Motor neuron (in vitro differentiated cells): ENCODE data around the gene S1PR4. TPM values are rescaled to one million over a fixed set of nuclear protein-coding genes. Genes with fewer than 3 reads are reported as not detected.

ENCODE experiments used
- ATAC-seq, 8 experiments: fragments of 200-7000 bp; cut with Tn5 transposase; replicated peaks in 6 of 8; 2 replicates each; pipeline ENCODE4 v1.8.0; 2021; ENCODE audit warnings: mild to moderate bottlenecking in 8 of 8, moderate library complexity in 8 of 8
- H3K27ac ChIP-seq, 2 donors: fragments of 250-450 bp; sonication (Bioruptor Pico); 2 replicates each; pipeline ENCODE4 v1.9.0; 2021; ENCODE audit warnings: antibody characterized with exemption in 2 of 2, mild to moderate bottlenecking in 2 of 2, moderate library complexity in 1 of 2
- H3K4me1 ChIP-seq, 2 donors: fragments of 250-450 bp; sonication (Bioruptor Pico); replicated peaks in 1 of 2; 2 replicates each; pipeline ENCODE4 v1.6.1; 2021; ENCODE audit warnings: antibody characterized with exemption in 2 of 2, mild to moderate bottlenecking in 2 of 2, moderate library complexity in 1 of 2
- H3K4me3 ChIP-seq, 5 donors: fragments of 250-450 bp; sonication (Bioruptor Pico); 2 replicates each; pipeline ENCODE4 v1.9.0; 2021; ENCODE audit warnings: antibody characterized with exemption in 5 of 5, mild to moderate bottlenecking in 5 of 5, moderate library complexity in 4 of 5
- WGBS, 10 experiments: fragments of 450-650 bp; shearing (Covaris generic); methylation state at CpG; one replicate each; pipeline ENCODE4 v1.0.0; 2022; 5-methylcytosine and 5-hydroxymethylcytosine counted together
- in situ Hi-C, 9 experiments: fragments of 400-800 bp; cut with MboI; loops; one replicate each; pipeline ENCODE4 v1.15.0; 2021; ENCODE audit warnings: low sequenced_read_pairs in 9 of 9, low pct_unique_long_range_greater_than_20kb in 2 of 9; ENCODE audit not compliant: unreplicated experiment in 9 of 9
- total RNA-seq, 8 experiments: library from RNA; unstranded; fragments of 300-600 nt; gene quantifications; 2 replicates each; pipeline versions ENCODE4 v1.2.3 to v1.2.4, GENCODE V29; 2022

The S1PR4 gene
- total RNA-seq, 8 experiments from 2014 or later, result 0.13 to 0.45 (median 0.27) TPM; not detected in 4

DNA sequence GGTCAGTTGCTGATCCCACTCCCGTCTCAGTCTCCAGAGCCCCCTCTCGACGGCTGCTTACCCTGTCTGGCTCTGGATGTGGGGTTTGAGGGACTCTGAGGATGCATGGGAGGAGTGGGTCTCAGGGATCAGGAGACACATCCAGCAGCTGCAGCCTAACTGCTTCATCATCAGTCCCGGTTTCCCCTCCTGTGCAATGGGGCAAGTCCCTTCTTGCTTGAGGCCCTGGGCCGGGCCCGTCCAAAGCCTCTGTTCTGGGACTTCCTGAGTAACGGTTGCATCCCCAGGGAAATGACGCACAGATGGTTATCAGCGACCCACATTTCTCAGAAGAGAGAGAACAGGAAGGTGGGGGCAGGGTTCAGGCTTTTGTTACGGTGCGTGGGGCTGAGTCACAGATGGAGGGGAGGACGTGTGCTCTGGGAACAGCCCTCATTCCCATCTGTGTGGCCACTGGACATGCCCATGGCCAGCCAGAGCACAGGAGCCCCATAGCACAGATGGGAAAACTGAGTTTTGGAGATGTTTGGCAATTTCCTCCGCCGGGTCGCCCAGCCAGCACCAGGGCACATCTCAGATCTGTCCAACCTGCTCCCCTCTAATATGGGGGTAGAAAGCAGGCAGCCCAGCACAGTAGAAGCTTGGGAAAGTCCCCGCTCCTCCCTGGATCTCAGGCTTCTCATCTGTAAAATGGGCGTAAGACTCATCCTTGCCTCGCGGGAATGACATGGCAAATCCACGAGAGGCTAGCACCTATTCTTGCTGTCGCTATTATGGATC, 23.4 kb upstream of the S1PR4 start:
- in situ Hi-C loops, result loop anchor here in 5 of 9 experiments (25.0 kb wide), 1 partner anchor 193 kb away; no protein-coding TSS in a partner anchor
- no peaks in the 10 kb centered on the region for H3K4me1 ChIP-seq
- ATAC-seq, result peak in 4 of 8 experiments; percentile 18 to 96 (median 81)
- no peak overlapping the region for H3K27ac ChIP-seq
- WGBS, 10 experiments, result 3 to 84% (median 7%) methylated on average over 2 to 5 of the region's 21 CpGs; no CpG with 5 or more reads in 5 of the 10 experiments
- no peak overlapping the region for H3K4me3 ChIP-seq

GRCh38 chr19:3157096-3157845, 21.3 kb upstream of the S1PR4 start:
- no peak overlapping the region for H3K27ac ChIP-seq
- no peaks in the 10 kb centered on the region for H3K4me1 ChIP-seq
- ATAC-seq, result peak in 1 of 8 experiments; percentile 15
- H3K4me3 ChIP-seq, result no peak overlapping the region
- in situ Hi-C loops, result loop anchor here in 5 of 9 experiments (25.0 kb wide), 1 partner anchor 195 kb away; no protein-coding TSS in a partner anchor
- WGBS, 10 experiments, result 27 to 100% (median 80%) methylated on average over 1 to 13 of the region's 23 CpGs; no CpG with 5 or more reads in 2 of the 10 experiments

DNA sequence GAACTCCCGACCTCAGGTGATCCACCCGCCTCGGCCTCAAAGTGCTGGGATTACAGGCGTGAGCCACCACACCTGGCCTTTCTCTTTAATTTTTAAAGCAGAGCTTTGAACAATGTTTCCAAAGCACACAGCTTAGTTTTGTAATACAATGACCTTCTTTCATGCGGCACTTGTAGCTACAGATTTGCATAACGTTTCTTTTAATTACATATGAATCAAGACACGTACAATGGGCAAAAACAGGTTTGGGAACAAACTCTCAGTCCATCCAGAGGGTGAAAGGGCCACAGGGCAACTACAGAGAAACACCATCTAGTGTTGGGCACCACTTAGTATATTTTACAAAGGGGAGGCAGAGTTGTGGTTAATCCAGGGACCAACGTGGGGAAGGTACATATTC, 19.0 kb upstream of the S1PR4 start:
- Histone ChIP-seq H3K27ac (no peak overlapping the region), H3K4me3 (no peak overlapping the region), H3K4me1 (no peaks in the 10 kb centered on the region)
- 23 to 100% (median 45%) methylated on average over 1 to 7 of the region's 8 CpGs; no CpG with 5 or more reads in 2 of the 10 experiments for WGBS, 10 experiments
- ATAC-seq, result no peak
- in situ Hi-C loops, result loop anchor here in 5 of 9 experiments (25.0 kb wide), 1 partner anchor 197 kb away; no protein-coding TSS in a partner anchor

DNA sequence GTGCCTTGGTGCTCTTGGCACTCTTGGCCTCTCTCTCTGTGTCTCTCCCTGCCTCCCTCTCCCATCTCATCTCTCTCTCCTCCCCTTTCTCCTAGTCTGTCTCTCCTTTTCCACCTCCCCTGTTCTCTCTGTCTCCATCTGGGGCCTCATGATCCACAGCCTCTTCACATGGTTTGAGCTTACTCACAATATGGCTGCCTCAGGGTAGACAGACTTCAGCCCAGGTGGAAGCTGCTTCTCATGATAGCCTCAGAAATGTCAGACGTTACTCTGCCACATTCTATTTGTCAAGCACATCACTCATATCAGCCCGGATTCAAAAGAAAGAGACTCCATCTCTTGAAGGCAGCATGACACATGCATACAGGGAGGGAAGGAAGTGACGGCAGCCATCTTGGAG, 18.4 kb upstream of the S1PR4 start:
- in situ Hi-C loops, result loop anchor here in 7 of 9 experiments (10.0 to 25.0 kb wide), 2 partner anchors 198 to 205 kb away; no protein-coding TSS in a partner anchor
- 33 to 100% (median 57%) methylated on average over 1 to 3 of the region's 3 CpGs; no CpG with 5 or more reads in 2 of the 10 experiments for WGBS, 10 experiments
- Histone ChIP-seq H3K4me1 (no peaks in the 10 kb centered on the region), H3K27ac (no peak overlapping the region), H3K4me3 (no peak overlapping the region)
- no peak for ATAC-seq

DNA sequence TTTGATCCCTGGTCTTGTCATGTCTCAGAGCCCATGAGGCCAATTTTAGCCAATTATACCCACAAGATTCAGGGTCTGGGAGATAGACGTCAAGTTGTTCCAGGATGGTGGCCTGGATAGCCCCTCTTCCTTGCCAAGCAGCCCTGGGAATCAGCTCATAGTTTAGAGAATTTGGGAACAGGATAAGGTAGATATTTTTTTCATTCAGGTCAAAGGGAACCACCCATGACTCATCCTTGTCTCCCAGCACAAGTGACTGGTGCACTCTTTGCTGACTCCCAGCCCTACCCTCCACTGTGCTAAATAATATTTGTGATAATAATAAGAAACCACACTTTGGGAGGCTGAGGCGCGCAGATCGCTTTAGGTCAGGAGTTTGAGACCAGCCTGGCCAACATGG, 17.1 kb upstream of the S1PR4 start:
- peak in 2 of 8 experiments; percentile 29 to 30 for ATAC-seq
- Histone ChIP-seq H3K4me3 (no peak overlapping the region), H3K4me1 (no peaks in the 10 kb centered on the region), H3K27ac (no peak overlapping the region)
- WGBS, 10 experiments, result 79 to 94% (median 93%) methylated on average over 3 to 4 of the region's 4 CpGs; no CpG with 5 or more reads in 7 of the 10 experiments
- in situ Hi-C loops, result loop anchor here in 7 of 9 experiments (10.0 to 25.0 kb wide), 2 partner anchors 199 to 207 kb away; no protein-coding TSS in a partner anchor

GRCh38 chr19:3162418-3163229, 15.9 kb upstream of the S1PR4 start:
- no peak overlapping the region for H3K27ac ChIP-seq
- H3K4me1 ChIP-seq, result no peaks in the 10 kb centered on the region
- ATAC-seq, result peak in 7 of 8 experiments; percentile 31 to 47 (median 34)
- WGBS, 10 experiments, result 33 to 100% (median 82%) methylated on average over 1 to 9 of the region's 38 CpGs; no CpG with 5 or more reads in 2 of the 10 experiments
- in situ Hi-C loops, result loop anchor here in 7 of 9 experiments (10.0 to 25.0 kb wide), 2 partner anchors 200 to 208 kb away; no protein-coding TSS in a partner anchor
- no peak overlapping the region for H3K4me3 ChIP-seq

GRCh38 chr19:3163230-3163886, 15.2 kb upstream of the S1PR4 start:
- in situ Hi-C loops, result loop anchor here in 7 of 9 experiments (10.0 to 25.0 kb wide), 2 partner anchors 201 to 209 kb away; no protein-coding TSS in a partner anchor
- no peak overlapping the region for H3K4me3 ChIP-seq

DNA sequence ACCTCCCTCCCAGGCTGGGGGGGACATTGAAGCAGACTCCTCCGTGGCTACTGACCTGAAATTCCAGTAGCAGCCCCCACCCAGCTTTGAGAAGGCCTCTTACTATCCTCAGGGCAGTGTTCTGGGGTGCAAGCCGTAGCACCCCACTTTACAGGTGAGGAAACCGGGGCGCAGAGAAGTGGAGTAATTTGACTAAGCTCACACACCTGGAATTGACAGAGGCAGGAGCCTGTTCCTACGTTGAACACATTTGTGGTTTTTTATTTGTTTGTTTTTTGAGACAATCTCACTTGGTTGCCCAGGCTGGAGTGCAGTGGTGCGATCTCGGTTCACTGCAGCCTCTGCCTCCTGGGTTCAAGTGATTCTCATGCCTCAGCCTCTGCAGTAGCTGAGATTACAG, 14.6 kb upstream of the S1PR4 start:
- in situ Hi-C loops, result loop anchor here in 7 of 9 experiments (10.0 to 25.0 kb wide), 2 partner anchors 202 to 209 kb away; no protein-coding TSS in a partner anchor
- no peak for ATAC-seq
- no peak overlapping the region for H3K4me3 ChIP-seq

More at GRCh38 chr19:3163230-3163886, 15.2 kb upstream of the S1PR4 start:
- ATAC-seq, result peak; percentile 84 to 99 (median 96)
- Histone ChIP-seq H3K27ac (no peak overlapping the region), H3K4me1 (no peaks in the 10 kb centered on the region)
- WGBS, 10 experiments, result 0 to 11% (median 2%) methylated on average over 1 to 14 of the region's 27 CpGs; no CpG with 5 or more reads in 5 of the 10 experiments

DNA sequence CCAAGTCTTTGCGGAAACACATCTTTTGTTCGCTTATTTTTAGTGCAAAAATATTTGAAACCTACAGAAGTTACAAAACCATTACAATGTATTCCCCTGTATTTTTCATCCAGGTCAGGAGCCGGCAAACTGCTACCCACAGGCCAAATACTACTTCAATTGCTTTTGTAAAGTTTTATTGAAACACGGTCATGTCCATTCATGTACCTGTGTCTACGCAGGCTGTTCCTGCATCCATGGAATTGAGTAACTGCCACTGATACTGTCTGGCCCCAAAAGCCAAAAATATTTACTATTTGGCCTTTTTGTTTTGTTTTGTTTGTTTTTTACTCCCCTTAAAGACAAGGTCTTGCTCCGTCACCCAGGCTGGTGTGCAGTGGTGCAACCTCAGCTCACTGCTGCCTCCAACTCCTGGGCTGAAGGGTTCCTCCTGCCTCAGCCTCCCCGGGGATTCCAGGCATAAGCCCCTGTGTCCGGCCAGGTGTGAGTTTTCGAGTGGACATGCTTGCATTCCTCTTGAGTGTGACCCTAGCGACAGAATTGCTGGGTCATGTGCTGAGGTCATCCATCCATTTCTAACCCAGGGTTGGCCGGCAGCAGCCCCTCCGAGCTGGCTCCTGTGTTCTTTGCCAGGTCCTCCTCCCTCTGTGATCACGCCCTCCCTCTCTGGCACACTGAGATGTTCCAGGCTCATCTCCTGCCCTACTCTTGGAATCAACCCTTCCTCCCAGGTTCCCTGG, 10.9 kb upstream of the S1PR4 start:
- peak in 2 of 8 experiments; percentile 29 to 44 for ATAC-seq
- in situ Hi-C loops, result loop anchor here in 7 of 9 experiments (10.0 to 25.0 kb wide), 2 partner anchors 205 to 213 kb away; no protein-coding TSS in a partner anchor
- Histone ChIP-seq H3K27ac (no peak overlapping the region), H3K4me3 (no peak overlapping the region), H3K4me1 (no peaks in the 10 kb centered on the region)
- 40 to 93% (median 71%) methylated on average over 1 to 8 of the region's 13 CpGs; no CpG with 5 or more reads in 1 of the 10 experiments for WGBS, 10 experiments

More for the DNA sequence above, 14.6 kb upstream of the S1PR4 start:
- no peak overlapping the region for H3K27ac ChIP-seq
- H3K4me1 ChIP-seq, result no peaks in the 10 kb centered on the region
- WGBS, 10 experiments, result 38 to 92% (median 68%) methylated on average over 2 to 7 of the region's 7 CpGs; no CpG with 5 or more reads in 4 of the 10 experiments

DNA sequence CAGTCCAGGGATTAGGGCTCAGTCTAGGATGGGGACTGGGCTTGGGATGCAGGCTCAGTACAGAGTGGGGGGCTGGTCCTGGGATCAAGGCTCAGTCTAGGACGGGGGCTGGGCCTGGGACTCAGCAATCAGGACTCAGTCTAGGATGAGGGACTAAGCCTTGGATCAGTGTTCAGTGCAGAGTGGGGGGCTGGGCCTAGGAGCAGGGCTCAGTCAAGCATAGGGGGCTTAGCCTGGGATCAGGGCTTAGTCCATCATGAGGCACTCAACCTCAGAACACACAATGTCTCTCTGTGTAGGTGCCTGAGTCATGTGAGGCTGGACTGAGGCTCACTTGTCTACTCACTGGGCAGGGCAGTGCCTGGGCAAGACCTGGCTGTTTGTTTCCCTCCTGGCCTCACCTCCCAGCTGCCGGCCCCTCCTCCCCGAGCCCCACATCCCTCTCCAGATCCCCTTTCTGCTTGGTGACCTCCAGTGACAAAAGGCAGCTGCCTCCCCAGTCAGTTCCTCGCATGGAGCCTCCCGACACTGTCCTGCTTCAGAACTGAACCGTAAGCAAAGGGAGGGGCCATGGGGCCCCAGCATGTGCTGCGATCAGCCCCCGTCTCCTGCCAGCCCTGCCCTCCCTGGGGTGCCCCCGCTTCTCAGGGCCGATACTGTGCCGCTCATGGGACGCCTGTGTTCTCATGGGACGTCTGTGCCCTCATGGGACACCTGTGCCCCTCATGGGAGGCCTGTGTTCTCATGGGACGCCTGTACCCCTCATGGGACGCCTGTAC, 6.5 kb upstream of the S1PR4 start:
- in situ Hi-C loops, result loop anchor here in 5 of 9 experiments (25.0 kb wide), 1 partner anchor 210 kb away; no protein-coding TSS in a partner anchor
- ATAC-seq, result peak in 4 of 8 experiments; percentile 10 to 39 (median 30)
- H3K4me3 ChIP-seq, result no peak overlapping the region

More for the DNA sequence above, 6.5 kb upstream of the S1PR4 start:
- H3K4me1 ChIP-seq, result no peaks in the 10 kb centered on the region
- no peak overlapping the region for H3K27ac ChIP-seq
- 80 to 100% methylated on average over 1 to 2 of the region's 15 CpGs; no CpG with 5 or more reads in 8 of the 10 experiments for WGBS, 10 experiments
